Measurements from ENCODE around the gene SSNA1. TPM values are rescaled to one million over a fixed set of nuclear protein-coding genes. Genes with fewer than 3 reads are reported as not detected.

Gene SSNA1
- total RNA-seq, 4 donors from 2014 or later: 79.2 to 112 (median 93.1) TPM

- TF ChIP-seq POLR2A (IDR thresholded peaks at IDR 0.05) (no peak), CTCF (IDR thresholded peaks at IDR 0.05) (no peak)
- intact Hi-C loops (cut with DNase I; ENCODE audit: low total_unique reads): loop anchor here (5.0 kb wide), 1 partner anchor 111 kb away; no protein-coding TSS in a partner anchor
- DNase-seq (ENCODE audit: low spot score in 2 of 2): no peak
- WGBS, 2 donors: 32 to 39% methylated on average over 15 to 17 of the region's 18 CpGs
- H3K4me3 ChIP-seq (ENCODE audit: low read depth, poor library complexity, severe bottlenecking): no peak overlapping the region
Observed at GRCh38 chr9:137227853-137228505, 39.5 kb downstream of the SSNA1 start.

DNA sequence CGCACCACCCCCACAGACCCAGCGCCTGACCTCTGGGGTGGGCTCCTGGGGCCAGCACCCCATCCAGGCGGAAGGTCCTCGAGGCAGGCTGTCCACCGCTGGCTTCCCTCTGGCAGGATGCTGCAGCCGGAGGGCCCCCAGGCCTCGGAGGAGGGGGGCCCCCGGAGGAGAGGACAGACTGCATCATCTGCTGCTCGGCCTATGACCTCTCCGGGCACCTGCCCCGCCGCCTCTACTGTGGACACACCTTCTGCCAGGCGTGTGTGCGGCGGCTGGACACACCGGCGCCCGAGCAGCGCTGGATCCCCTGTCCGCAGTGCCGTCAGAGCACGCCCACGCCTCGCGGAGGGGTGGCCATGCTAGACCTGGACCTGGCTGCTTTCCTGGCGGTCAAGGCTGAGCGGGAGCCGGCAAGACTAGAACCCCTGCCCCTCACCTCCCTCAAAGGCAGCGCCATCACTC, 40.1 kb downstream of the SSNA1 start:
- TF ChIP-seq POLR2A (IDR thresholded peaks at IDR 0.05) (no peak), CTCF (IDR thresholded peaks at IDR 0.05) (no peak)
- no peak overlapping the region for H3K4me3 ChIP-seq (ENCODE audit: low read depth, poor library complexity, severe bottlenecking)
- intact Hi-C loops (cut with DNase I; ENCODE audit: low total_unique reads): loop anchor here (5.0 kb wide), 1 partner anchor 111 kb away; no protein-coding TSS in a partner anchor
- DNase-seq (ENCODE audit: low spot score in 2 of 2): no peak
- WGBS, 2 donors: 71 to 75% methylated on average over 21 to 25 of the region's 29 CpGs

- intact Hi-C loops (cut with DNase I; ENCODE audit: low total_unique reads): loop anchor here (5.0 kb wide), 1 partner anchor 112 kb away; no protein-coding TSS in a partner anchor
- WGBS, 2 donors: 61 to 62% methylated on average over 16 to 22 of the region's 27 CpGs
- no peak for DNase-seq (ENCODE audit: low spot score in 2 of 2)
Observed at GRCh38 chr9:137228968-137229896, 40.8 kb downstream of the SSNA1 start.

GRCh38 chr9:137229903-137230704, 41.6 kb downstream of the SSNA1 start:
- no peak overlapping the region for H3K4me3 ChIP-seq (ENCODE audit: low read depth, poor library complexity, severe bottlenecking)
- DNase-seq (ENCODE audit: low spot score in 2 of 2): no peak
- TF ChIP-seq POLR2A (IDR thresholded peaks at IDR 0.05): no peak
- 42 to 60% methylated on average over 6 to 20 of the region's 31 CpGs for WGBS, 2 donors
- intact Hi-C loops (cut with DNase I; ENCODE audit: low total_unique reads): loop anchor here (2.0 to 5.0 kb wide), 2 partner anchors 55 to 113 kb away; no protein-coding TSS in a partner anchor

More at GRCh38 chr9:137228968-137229896, 40.8 kb downstream of the SSNA1 start:
- TF ChIP-seq POLR2A (IDR thresholded peaks at IDR 0.05) (no peak), CTCF (IDR thresholded peaks at IDR 0.05) (no peak)
- H3K4me3 ChIP-seq (ENCODE audit: low read depth, poor library complexity, severe bottlenecking): no peak overlapping the region

GRCh38 chr9:137230705-137231371, 42.4 kb downstream of the SSNA1 start, which contains the start of gene SLC34A3:
Gene SLC34A3, plus strand, starts transcription at chr9:137230901. Its CDS starts 802 bp downstream, at chr9:137231703.
- intact Hi-C loops (cut with DNase I; ENCODE audit: low total_unique reads): loop anchor here (2.0 kb wide), 1 partner anchor 56 kb away; no protein-coding TSS in a partner anchor
- WGBS, 2 donors: 69 to 74% methylated on average over 7 to 11 of the region's 14 CpGs
- no peak within 1 kb of the TSS for H3K4me3 ChIP-seq (ENCODE audit: low read depth, poor library complexity, severe bottlenecking)
- no peak for DNase-seq (ENCODE audit: low spot score in 2 of 2)
- TF ChIP-seq POLR2A (IDR thresholded peaks at IDR 0.05) (no peak), CTCF (IDR thresholded peaks at IDR 0.05) (no peak)

Data from lower leg skin (tissue), 4 donors.